Non-pigmented ciliary epithelial cell (primary cell): ENCODE data around the gene RHOH.

Experiments used
- DNase-seq: peaks from one replicate; pipeline ENCODE4 v3.0.0-alpha.2; 2010; ENCODE audit warnings: low read depth

The RHOH gene

GRCh38 chr4:40187386-40187906, 9.4 kb upstream of the RHOH start:
- no peak for DNase-seq

GRCh38 chr4:40190019-40190418, 6.8 kb upstream of the RHOH start:
- DNase-seq: no peak

DNA sequence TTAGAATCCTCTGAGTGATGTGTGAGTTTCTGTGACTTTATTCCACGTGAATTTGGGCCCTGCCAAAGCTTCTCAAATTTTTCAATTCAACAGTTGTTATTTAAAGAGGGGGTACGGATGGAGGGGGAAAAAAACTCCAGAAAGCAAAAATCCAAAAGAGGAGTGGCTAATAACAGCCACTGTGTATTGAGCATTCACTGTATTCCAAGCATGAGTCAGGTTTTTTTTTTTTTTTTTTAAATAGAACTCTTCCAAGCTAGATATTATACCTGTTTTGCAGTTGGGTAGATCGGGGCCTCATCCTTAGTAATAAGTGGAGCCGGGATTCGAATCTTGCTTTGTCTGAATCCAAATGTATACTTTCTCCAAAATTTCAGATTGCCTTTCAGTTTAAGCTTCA, 6.4 kb upstream of the RHOH start:
- DNase-seq: no peak

DNA sequence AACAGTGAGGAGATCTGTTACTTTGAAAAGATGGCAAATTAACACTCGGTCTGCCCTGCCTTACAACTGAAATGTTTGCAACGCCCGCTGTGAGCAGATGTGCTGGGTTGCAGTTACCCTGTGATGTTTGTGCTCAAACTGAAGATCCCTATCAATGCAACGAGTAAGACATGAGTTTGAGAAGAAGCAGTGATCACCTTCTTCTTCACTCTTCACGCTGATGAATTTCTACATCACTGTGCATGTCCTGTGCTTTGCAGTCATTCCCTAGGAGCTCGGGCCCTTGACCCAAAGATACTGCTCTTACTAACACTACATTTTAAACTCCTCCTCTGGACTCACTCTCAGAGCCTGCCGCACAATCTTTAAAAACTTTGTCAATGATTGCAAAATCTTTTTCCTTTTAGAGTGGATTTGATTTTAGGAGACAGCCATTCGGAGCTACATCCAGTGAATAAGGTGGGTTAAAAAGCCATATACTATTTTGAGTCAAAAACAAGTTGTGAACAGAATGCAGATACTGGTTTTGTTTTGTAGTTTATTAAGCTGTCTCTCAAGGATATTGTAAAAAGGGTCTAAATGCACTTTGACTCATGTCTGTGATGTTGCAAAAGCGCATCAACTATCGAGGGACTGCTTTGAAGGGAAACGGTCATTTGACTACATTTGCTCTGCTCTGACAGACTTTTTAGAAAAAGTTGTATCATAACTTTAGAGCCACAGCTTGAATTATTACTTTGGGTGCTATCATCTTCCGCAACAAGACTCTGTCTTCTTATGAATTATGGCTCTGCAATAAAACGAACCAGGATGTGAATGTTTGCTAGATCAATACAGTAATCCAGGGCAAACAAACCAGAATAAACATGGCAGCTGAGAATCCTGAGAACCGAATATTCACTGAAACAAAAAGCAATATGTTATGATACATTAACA, 5.7 kb upstream of the RHOH start:
- no peak for DNase-seq

GRCh38 chr4:40192114-40193015, 4.5 kb upstream of the RHOH start:
- DNase-seq: no peak

- no peak for DNase-seq
Measured at GRCh38 chr4:40193016-40193571, 3.7 kb upstream of the RHOH start.

DNA sequence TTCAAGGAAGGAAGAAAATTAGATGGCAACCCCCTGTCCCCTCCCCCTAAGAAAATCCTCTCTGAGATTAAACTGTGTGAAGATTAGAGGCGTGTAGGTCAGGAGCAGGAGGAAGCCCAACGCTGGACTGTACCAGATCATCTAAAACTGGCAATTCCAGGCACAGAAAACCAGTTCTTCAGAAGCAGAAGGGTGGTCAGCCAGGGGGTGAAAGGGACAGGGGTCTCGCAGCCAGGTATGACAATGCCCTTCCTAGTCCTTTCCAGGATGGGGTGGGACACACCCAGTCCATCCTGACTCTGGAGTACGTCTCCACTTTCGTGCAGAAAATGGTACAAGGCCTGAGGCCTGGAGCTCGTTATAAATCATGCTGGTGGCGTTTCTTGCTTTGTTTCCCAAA, 3.3 kb upstream of the RHOH start:
- no peak for DNase-seq

DNA sequence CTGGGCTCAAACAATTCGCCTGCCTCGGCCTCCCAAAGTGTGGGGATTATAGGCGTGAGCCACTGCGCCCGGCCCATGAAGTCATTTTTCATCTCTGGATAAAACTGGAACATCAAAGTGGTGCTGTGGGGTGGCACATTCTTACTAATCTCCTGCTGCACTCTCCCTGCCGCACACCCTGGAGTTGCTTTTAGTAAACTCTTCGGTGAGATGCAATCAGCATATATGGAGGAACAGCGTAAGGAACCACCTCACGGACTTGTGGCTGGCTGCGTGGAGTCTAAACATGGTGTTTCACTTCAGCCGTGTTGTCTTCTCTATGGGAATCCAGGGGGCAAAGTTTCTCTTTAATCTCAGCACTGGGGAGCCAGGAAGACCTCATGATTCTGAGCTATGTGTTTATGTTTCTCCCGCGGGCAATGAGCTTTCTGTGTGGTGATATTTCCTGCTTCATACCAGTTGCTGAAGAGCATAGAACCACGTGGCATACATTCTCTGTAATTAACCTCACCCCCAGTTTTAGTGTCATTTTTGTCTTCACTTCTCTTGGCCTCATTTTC, 2.1 kb upstream of the RHOH start:
- DNase-seq: no peak

- DNase-seq: no peak
Measured at GRCh38 chr4:40195182-40196177, 1.4 kb upstream of the RHOH start.

- no peak for DNase-seq
Measured at GRCh38 chr4:40196272-40196671, 559 bp upstream of the RHOH start.

GRCh38 chr4:40197879-40198689, 1.3 kb downstream of the RHOH start:
- no peak for DNase-seq

DNA sequence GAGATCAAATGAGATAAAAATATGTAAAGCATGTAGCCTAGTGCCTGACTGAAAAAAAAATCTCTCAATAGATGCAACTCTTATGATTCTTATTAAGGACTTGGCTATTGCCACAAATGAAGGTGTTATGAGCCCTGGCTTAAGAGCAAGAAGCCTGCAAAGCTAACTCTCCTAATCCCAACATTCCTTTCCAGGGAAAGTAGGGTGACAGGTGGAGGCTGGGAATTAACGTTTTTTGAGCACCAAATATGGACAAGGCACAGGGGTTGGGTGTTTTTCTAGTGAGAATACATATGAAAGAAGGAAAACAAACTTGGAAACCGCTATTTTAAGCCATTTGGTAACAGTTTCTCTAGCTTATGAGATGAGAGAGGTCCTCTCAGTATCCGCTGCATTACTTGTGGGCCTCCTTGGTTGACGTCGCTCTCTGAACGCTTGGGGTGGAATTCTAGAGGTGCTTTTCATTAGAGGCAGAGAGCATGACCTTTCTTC, 2.4 kb downstream of the RHOH start:
- DNase-seq: no peak

GRCh38 chr4:40199999-40200874, 3.4 kb downstream of the RHOH start:
- no peak for DNase-seq

DNA sequence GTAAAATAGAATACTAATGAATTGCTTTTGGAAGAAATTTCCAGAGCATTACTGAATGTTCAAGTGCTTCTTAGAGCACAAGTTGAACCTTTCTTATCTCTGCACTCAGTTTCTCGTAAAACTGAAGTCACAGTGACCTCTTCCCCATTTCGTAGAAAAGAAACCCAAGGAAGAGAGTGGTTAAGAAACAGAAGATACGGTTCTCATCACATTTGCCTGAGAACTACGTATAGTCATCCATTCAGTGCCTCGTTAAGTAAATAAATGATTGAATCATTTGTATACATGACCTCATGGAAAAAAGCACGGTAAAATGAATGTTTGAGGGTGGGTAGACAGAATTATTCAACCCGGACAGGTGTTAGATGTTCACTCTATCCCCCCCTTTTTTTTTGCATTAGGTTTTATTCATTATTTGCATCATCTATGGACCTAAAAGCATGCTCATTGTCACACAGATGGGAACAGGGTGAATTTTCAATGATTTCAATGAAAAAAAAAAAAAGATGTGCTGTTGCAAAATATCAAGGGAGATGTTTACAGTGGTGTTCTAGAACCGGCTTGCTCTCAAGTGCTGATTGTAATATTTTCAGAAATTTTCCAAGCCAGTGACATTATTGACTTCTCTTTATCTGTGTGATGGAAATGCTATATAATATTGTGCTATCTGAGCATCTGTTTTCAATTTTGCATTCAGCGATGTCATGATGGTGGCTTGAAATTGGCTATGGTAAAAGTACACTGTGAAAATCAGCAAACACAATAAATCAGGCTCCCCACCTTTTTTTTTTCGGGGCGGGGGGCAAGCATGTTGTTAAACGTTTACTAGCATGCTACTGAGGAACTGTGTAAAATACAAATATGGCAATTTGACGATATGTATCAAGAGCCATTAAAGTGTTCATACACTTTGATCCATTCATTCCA, 4.3 kb downstream of the RHOH start:
- no peak for DNase-seq

DNA sequence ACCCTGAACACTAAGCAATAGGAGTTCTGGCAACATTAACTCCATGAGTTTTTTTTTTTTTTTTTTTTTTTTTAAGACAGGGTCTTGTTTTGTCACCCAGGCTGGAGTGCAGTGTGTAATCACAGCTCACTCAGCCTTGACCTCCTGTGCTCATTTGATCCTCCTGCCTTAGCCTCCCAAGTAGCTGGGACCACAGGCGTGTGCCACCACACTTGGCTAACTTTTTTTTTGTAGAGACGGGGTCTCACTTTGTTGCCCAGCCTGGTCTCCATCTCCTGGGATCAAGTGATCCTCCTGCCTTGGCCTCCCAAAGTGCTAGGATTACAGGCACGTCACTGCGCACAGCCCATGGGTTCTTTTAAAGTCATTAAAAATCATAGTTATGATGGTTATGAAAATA, 5.1 kb downstream of the RHOH start:
- no peak for DNase-seq

- no peak for DNase-seq
Measured at GRCh38 chr4:40202474-40202873, 5.6 kb downstream of the RHOH start.

DNA sequence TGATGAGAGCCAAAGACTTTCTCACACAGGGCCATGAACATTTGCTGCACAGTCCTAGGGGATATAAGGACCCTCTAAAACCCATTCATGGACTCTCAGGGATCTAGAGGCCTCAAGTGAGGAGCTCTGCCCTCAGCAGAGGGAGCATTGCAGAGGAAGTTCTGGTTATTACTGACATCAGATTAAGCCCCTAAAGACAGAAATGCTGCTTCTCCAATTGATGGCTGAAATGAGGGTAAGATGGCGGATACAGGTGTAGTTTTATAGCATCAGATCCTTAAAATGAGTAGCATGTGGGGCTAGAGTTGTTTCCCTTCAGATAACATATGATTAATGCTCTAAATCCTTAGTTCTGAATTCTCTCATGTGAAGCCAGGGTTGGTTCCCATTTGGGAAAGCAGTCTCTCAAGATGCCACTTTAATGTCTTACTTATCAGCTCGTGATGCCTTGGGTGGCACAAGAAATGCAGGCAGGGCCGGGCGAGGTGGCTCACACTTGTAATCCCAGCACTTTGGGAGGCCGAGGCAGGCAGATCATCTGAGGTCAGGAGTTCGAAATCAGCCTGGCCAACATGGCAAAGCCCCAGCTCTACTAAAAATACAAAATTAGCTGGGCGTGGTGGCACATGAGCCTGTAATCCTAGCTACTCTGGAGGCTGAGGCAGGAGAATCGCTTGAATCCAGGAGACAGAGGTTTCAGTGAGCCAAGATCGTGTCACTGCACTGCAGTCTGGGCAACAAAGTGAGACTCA, 7.9 kb downstream of the RHOH start:
- no peak for DNase-seq
